NCI-H82 (cell line): Measurements from ENCODE around the gene POU2AF2.
"Not testable (repeated sequence)": the region's sequence is repeated elsewhere in the genome, so short reads cannot be mapped to it uniquely, and the experiment has no call there.

Source experiments
- DNase-seq: peaks from one replicate; lab custom pipeline; 2025; lab: John Stamatoyannopoulos, UW

Gene POU2AF2, protein sequence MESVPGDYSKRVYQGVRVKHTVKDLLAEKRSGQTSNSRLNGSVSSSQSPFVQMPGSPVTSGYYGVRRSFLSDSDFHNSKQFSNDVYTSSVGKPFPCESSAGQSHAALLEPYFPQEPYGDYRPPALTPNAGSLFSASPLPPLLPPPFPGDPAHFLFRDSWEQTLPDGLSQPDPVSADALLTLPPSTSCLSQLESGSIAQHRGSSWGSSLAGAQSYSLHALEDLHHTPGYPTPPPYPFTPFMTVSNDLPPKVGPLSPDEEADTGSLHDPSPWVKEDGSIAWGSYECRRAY

GRCh38 chr11:111245425-111245824 is at the start of gene POU2AF2:
TSS of gene POU2AF2 (plus strand) at chr11:111245725. CDS start at chr11:111245854, 129 bp downstream.
- no peak for DNase-seq

DNA sequence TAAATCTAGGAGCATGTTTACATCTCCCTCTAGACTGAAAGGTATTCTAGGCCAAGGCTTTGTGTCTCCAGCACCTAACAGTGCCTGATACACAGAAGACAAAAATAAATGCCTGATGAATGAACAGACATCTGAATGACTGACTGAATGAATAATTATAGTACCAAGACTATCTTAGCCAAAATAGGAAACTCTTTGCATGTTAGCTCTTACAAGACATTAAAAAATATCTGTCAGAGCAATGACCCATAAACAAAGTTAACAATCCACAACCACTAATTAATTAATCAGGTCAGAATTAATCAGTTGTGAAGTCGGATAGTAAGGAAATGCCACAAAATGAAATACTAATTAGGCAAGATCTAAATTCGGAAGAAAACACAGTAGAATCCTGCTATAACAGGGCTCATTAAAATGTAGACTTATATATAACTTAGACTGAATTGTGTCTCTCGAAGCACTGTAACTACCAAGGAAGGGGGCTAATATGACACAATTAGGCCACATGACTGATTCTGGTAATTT is 45.5 kb upstream of the POU2AF2 start:
- DNase-seq: no peak

DNA sequence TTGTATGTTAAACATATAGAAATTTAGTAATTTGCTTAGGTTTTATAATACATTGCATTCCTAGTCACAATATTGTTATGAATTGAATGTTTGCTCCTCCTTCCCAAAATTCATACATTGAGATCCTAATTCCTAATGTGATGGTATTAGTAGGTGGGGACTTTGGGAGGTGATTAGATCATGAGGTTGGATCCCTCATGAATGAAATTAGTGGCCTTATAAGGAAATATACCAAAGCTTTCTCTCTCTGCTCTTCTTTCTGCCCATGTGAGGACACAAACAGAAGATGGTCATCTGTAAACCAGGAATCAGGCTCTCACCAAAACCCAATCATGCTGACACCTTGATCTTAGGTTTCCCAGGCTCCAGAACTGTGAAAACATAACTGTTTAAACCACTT is 41.3 kb upstream of the POU2AF2 start:
- DNase-seq: no peak

- no peak for DNase-seq
Measured at GRCh38 chr11:111205632-111206385, 39.7 kb upstream of the POU2AF2 start.

DNA sequence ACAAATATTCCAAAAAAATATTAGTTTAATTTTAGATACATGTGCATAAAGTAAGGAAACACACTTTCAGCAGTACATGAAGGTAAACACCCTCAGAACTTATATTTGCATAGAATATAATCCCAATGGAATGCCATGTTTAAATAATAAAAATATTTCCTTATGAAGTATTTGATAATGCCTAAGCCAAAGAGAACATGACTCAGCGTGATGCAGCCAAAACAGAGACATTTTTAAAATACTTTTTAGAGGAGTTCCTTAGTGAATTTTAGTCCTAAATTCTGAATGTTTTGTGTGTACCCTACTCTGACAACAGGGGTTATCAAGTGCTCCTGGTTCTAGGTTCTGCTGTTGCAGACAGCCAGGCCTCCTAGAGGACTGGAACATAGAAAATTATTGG is 39.1 kb upstream of the POU2AF2 start:
- no peak for DNase-seq

DNA sequence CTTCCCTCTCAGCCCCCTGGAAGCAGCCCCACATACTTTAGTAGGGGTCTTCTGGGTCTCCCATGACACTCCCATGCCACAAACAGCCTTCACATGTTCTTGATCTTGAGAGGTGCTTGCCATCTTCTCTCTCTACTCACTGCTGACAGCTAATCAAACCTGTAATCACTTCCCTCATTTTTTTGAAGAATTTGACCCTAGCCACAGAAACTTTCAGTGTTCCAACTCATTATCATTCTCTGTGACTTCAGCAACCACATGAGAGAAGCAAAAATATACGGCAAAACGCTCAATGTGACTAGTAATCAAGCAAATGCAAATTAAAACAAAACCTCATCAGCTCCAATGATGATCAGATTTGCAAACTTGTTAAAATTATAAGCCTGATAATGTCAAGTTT is 38.3 kb upstream of the POU2AF2 start:
- DNase-seq: no peak

GRCh38 chr11:111209543-111210355 is 35.8 kb upstream of the POU2AF2 start:
- DNase-seq: no peak

DNA sequence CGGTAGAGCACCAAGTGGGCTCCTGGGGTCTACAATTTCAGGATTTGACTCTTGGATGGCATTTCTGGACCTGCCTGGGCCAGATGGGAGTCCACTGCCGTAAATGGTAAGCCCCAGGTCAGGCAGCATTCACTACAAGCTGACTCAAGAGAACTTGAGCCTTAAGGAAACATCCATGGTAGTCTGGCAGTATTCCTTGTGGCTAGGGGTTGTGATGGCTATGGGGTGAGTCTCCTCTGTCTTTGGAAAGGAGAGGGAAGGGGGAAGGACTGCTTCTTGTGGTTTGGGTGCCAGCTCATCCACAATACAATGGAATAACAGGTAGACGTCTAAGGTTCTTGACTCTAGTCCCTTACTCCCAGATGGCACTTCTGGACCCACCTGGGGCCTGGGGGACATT is 32.3 kb upstream of the POU2AF2 start:
- no peak for DNase-seq

- no peak for DNase-seq
Measured at GRCh38 chr11:111220721-111221120, 24.8 kb upstream of the POU2AF2 start.

DNA sequence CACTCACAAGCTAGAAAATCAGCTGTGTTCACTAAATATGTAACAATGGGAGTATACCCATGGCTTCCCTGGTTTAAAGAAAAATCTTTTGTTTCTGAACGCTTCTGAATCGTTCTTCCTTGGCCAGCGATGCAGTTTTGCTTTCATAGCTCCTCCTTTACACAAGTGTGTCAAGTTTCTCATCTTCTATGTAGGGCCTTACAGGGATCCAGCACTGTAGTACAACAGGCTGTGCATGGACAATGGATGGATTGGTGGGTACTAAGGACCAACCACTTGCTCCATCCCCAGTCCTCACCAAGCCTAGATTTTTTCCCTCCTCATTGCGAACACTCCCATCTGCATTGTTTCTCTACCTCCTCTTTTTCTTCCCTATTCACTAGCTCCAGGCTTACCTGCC is 24.3 kb upstream of the POU2AF2 start:
- no peak for DNase-seq

- DNase-seq: not testable (repeated sequence)
Measured at GRCh38 chr11:111221936-111222335, 23.6 kb upstream of the POU2AF2 start.

GRCh38 chr11:111222821-111223455 is 22.6 kb upstream of the POU2AF2 start:
- DNase-seq: not testable (repeated sequence)

GRCh38 chr11:111225881-111226280 is 19.6 kb upstream of the POU2AF2 start:
- DNase-seq: no peak

- no peak for DNase-seq
Measured at GRCh38 chr11:111229604-111230003, 15.9 kb upstream of the POU2AF2 start.

- DNase-seq: no peak
Measured at GRCh38 chr11:111230122-111230465, 15.4 kb upstream of the POU2AF2 start.

GRCh38 chr11:111231836-111232235 is 13.7 kb upstream of the POU2AF2 start:
- DNase-seq: no peak

DNA sequence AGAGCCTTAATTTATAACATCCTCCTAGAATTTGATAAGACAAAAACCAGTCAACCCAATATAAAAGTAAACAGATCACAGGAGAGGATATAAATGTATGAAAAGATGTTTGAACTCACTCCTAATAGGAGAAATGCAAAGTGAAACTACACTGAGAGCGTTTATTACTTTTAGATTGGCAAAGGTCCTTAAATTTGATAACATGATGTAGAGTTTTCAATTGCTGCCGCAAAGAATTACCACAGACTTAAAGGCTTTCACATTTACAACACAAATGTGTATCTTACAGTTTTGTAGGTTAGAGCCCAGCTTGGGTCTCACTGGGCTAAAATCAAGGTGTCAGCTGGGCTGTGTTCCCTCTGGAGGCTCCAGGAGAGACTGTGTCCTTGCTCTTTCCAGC is 9.1 kb upstream of the POU2AF2 start:
- no peak for DNase-seq

- DNase-seq: no peak
Measured at GRCh38 chr11:111237926-111238325, 7.6 kb upstream of the POU2AF2 start.

DNA sequence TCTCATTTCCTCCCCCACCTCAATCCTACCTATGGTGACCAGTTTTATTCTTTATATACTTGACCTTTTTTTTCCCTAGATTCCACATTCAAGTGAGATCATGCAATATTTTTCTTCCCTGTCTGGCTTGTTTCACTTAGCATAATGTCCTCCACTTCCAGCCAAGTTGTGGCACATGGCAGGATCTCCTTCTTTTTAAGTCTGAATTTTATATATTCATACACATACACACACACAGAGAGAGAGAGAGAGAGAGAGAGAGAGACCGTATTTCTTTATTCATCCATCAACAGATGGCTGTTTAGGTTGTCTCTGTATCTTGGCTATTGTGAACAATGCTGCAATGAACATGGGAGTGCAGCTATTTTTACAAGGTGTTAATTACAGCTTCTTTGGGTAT is 1.4 kb downstream of the POU2AF2 start:
- no peak for DNase-seq

- DNase-seq: no peak
Measured at GRCh38 chr11:111250936-111251335, 5.4 kb downstream of the POU2AF2 start.

DNA sequence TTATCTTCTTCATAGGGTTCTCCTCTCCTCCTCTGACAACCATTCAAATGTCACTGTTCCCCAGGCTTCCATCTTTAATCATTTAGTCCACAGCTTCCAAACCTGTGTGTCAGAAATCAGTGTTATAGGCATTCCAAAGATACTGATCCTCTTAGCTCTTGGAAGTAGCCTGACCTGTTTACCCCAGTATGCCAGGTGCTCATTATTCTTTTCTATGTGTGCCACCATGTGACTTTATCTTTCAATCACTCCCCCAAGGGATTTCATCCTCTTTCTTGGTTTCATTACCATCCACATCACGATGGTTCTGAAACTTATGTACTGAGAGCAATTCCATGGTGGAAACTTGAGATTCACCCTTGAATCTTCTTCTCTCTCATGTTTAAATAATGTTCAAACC is 7.6 kb downstream of the POU2AF2 start:
- DNase-seq: no peak

DNA sequence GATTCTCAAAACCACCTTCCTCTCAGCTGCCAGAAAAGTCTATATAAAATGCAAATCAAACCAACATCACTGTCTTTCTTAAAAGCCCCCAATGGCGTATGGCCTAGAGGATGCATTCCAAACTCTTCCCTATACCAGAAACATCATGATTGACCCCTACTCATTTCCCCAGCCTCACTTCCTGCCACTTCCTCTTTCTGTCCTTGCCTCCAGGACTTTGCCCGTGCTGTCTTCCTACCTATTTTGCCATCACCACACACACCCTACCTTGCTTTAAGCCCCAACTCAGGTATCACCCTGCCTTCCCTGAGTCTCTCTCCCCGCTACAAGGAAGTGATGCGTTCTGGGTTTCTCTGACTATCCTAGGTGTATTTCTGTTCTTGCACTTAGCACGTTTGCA is 8.1 kb downstream of the POU2AF2 start:
- no peak for DNase-seq
